ENCODE measurements around the gene PRIMA1. TPM values are rescaled to one million over a fixed set of nuclear protein-coding genes. Genes with fewer than 3 reads are reported as not detected.

The PRIMA1 gene
- total RNA-seq, 1 experiment from 2014 or later = not detected

- DNase-seq = no peak
- Histone ChIP-seq H3K36me3 (no peaks in the 10 kb centered on the region), H3K4me3 (no peak overlapping the region)
Measured at GRCh38 chr14:93727917-93728650, 60.2 kb downstream of the PRIMA1 start.

GRCh38 chr14:93727039-93727740, 61.1 kb downstream of the PRIMA1 start:
- no peak for DNase-seq
- Histone ChIP-seq H3K4me3 (no peak overlapping the region), H3K27me3 (no peaks in the 10 kb centered on the region), H3K9me3 (no peaks in the 10 kb centered on the region), H3K36me3 (no peaks in the 10 kb centered on the region)

More at GRCh38 chr14:93727917-93728650, 60.2 kb downstream of the PRIMA1 start:
- Histone ChIP-seq H3K27me3 (no peaks in the 10 kb centered on the region), H3K9me3 (no peaks in the 10 kb centered on the region)

- Histone ChIP-seq H3K27me3 (no peaks in the 10 kb centered on the region), H3K9me3 (no peaks in the 10 kb centered on the region), H3K36me3 (no peaks in the 10 kb centered on the region), H3K4me3 (no peak overlapping the region)
- DNase-seq = no peak
Measured at GRCh38 chr14:93725993-93726392, 62.3 kb downstream of the PRIMA1 start.

- no peak overlapping the region for H3K4me3 ChIP-seq
- no peaks in the 10 kb centered on the region for H3K27me3 ChIP-seq
- H3K36me3 ChIP-seq = no peaks in the 10 kb centered on the region
- H3K9me3 ChIP-seq = no peaks in the 10 kb centered on the region
- no peak for DNase-seq
Measured at GRCh38 chr14:93725002-93725582, 63.2 kb downstream of the PRIMA1 start.

- no peaks in the 10 kb centered on the region for H3K36me3 ChIP-seq
- no peaks in the 10 kb centered on the region for H3K27me3 ChIP-seq
- no peak overlapping the region for H3K4me3 ChIP-seq
- no peaks in the 10 kb centered on the region for H3K9me3 ChIP-seq
- DNase-seq = no peak
Measured at GRCh38 chr14:93723001-93723400, 65.3 kb downstream of the PRIMA1 start.

GRCh38 chr14:93720981-93721483, 67.3 kb downstream of the PRIMA1 start:
- no peak for DNase-seq
- H3K4me3 ChIP-seq = no peak overlapping the region
- H3K27me3 ChIP-seq = no peaks in the 10 kb centered on the region
- H3K9me3 ChIP-seq = no peaks in the 10 kb centered on the region
- H3K36me3 ChIP-seq = no peaks in the 10 kb centered on the region

GRCh38 chr14:93720076-93720815, 68.0 kb downstream of the PRIMA1 start:
- H3K9me3 ChIP-seq = no peaks in the 10 kb centered on the region
- no peak for DNase-seq
- H3K36me3 ChIP-seq = no peaks in the 10 kb centered on the region
- H3K4me3 ChIP-seq = no peak overlapping the region
- no peaks in the 10 kb centered on the region for H3K27me3 ChIP-seq

- Histone ChIP-seq H3K27me3 (no peaks in the 10 kb centered on the region), H3K4me3 (no peak overlapping the region), H3K9me3 (no peaks in the 10 kb centered on the region), H3K36me3 (no peaks in the 10 kb centered on the region)
- DNase-seq = no peak
Measured at GRCh38 chr14:93719256-93719655, 69.0 kb downstream of the PRIMA1 start.

- Histone ChIP-seq H3K36me3 (no peaks in the 10 kb centered on the region), H3K27me3 (no peaks in the 10 kb centered on the region)
Measured at GRCh38 chr14:93717668-93718320, 70.5 kb downstream of the PRIMA1 start.

GRCh38 chr14:93716746-93717667, 71.3 kb downstream of the PRIMA1 start:
- Histone ChIP-seq H3K36me3 (no peaks in the 10 kb centered on the region), H3K27me3 (no peaks in the 10 kb centered on the region), H3K9me3 (no peaks in the 10 kb centered on the region), H3K4me3 (no peak overlapping the region)
- no peak for DNase-seq

More at GRCh38 chr14:93717668-93718320, 70.5 kb downstream of the PRIMA1 start:
- no peak overlapping the region for H3K4me3 ChIP-seq
- DNase-seq = no peak
- H3K9me3 ChIP-seq = no peaks in the 10 kb centered on the region

- H3K9me3 ChIP-seq = no peaks in the 10 kb centered on the region
- no peak overlapping the region for H3K4me3 ChIP-seq
- DNase-seq = no peak
- H3K27me3 ChIP-seq = no peaks in the 10 kb centered on the region
- no peaks in the 10 kb centered on the region for H3K36me3 ChIP-seq
Measured at GRCh38 chr14:93716002-93716745, 72.1 kb downstream of the PRIMA1 start.

- Histone ChIP-seq H3K36me3 (no peaks in the 10 kb centered on the region), H3K4me3 (no peak overlapping the region), H3K27me3 (no peaks in the 10 kb centered on the region), H3K9me3 (no peaks in the 10 kb centered on the region)
- no peak for DNase-seq
Measured at GRCh38 chr14:93715279-93715927, 72.9 kb downstream of the PRIMA1 start.

GRCh38 chr14:93714605-93715004, 73.7 kb downstream of the PRIMA1 start:
- Histone ChIP-seq H3K4me3 (no peak overlapping the region), H3K9me3 (no peaks in the 10 kb centered on the region), H3K36me3 (no peaks in the 10 kb centered on the region), H3K27me3 (no peaks in the 10 kb centered on the region)
- no peak for DNase-seq

- Histone ChIP-seq H3K36me3 (no peaks in the 10 kb centered on the region), H3K9me3 (no peaks in the 10 kb centered on the region), H3K27me3 (no peaks in the 10 kb centered on the region), H3K4me3 (no peak overlapping the region)
- no peak for DNase-seq
Measured at GRCh38 chr14:93713726-93714405, 74.4 kb downstream of the PRIMA1 start.

Measured in MG63 (cell line).